Loucy (cell line): ENCODE results near the gene RASGEF1B.
A peak's percentile ranks its signal among the peaks of the same experiment; 100 is the strongest.

Source experiments
- H2AFZ ChIP-seq: fragments of 200-600 bp; sonication (generic); 2 replicates; pipeline ENCODE4 v1.6.0; 2016; ENCODE audit warnings: antibody characterized with exemption, mild to moderate bottlenecking, low read length, moderate library complexity
- H3F3A ChIP-seq: fragments of 200-600 bp; 2 replicates; pipeline ENCODE4 v1.6.0; 2016; ENCODE audit warnings: antibody characterized with exemption, low read depth, mild to moderate bottlenecking
- H3K27me3 ChIP-seq: fragments of 200-600 bp; sonication (generic); 2 replicates; pipeline ENCODE4 v1.6.1; 2014; ENCODE audit warnings: low read length, mild to moderate bottlenecking; ENCODE audit not compliant: insufficient read depth, poor library complexity, severe bottlenecking
- H3K36me3 ChIP-seq: fragments of 200-600 bp; sonication (generic); 2 replicates; pipeline ENCODE4 v1.6.1; 2016; ENCODE audit warnings: low read length; ENCODE audit not compliant: insufficient read depth
- H3K4me1 ChIP-seq: fragments of 200-600 bp; sonication (generic); 2 replicates; pipeline ENCODE4 v1.5.1; 2014; ENCODE audit warnings: low read length, mild to moderate bottlenecking; ENCODE audit not compliant: insufficient read depth, poor library complexity, severe bottlenecking
- H3K4me2 ChIP-seq: fragments of 200-600 bp; sonication (generic); 2 replicates; pipeline ENCODE4 v1.6.0; 2014; ENCODE audit warnings: antibody characterized with exemption, low read length, low read depth, mild to moderate bottlenecking; ENCODE audit not compliant: poor library complexity, severe bottlenecking
- H3K4me3 ChIP-seq: fragments of 200-600 bp; sonication (generic); 2 replicates; pipeline ENCODE4 v1.5.1; 2014; ENCODE audit warnings: low read length, mild to moderate bottlenecking, mixed read lengths; ENCODE audit not compliant: poor library complexity, severe bottlenecking
- H3K79me2 ChIP-seq: fragments of 200-600 bp; sonication (generic); 2 replicates; pipeline ENCODE4 v1.6.1; 2014; ENCODE audit warnings: low read length; ENCODE audit not compliant: insufficient read depth
- H3K9ac ChIP-seq: fragments of 200-600 bp; sonication (generic); 2 replicates; pipeline ENCODE4 v1.6.0; 2014; ENCODE audit warnings: mild to moderate bottlenecking, low read depth, low read length, moderate library complexity; ENCODE audit not compliant: poor library complexity, severe bottlenecking
- H3K9me2 ChIP-seq: fragments of 200-600 bp; sonication (generic); replicated peaks from 2 replicates; pipeline ENCODE4 v1.6.1; 2016; ENCODE audit warnings: low read depth, low read length, mixed read lengths
- H3K9me3 ChIP-seq: fragments of 200-600 bp; sonication (generic); 2 replicates; pipeline ENCODE4 v1.6.1; 2014; ENCODE audit warnings: mild to moderate bottlenecking, antibody characterized with exemption, low read length, low read depth; ENCODE audit not compliant: insufficient read depth
- H4K20me1 ChIP-seq: fragments of 200-600 bp; sonication (generic); 2 replicates; pipeline ENCODE4 v1.6.0; 2014; ENCODE audit warnings: antibody characterized with exemption, low read length, mild to moderate bottlenecking; ENCODE audit not compliant: insufficient read depth, poor library complexity, severe bottlenecking
- EZH2phosphoT487 ChIP-seq: fragments of 200-600 bp; IDR thresholded peaks from 2 replicates; pipeline ENCODE4 v1.6.1; 2018; ENCODE audit warnings: antibody characterized with exemption, mild to moderate bottlenecking, moderate library complexity, borderline replicate concordance
- TF ChIP-seq, protein P1 (sequence below): fragments of 200-600 bp; sonication (generic); conservative IDR thresholded peaks from 2 replicates; pipeline ENCODE4 v1.5.1; 2014; ENCODE audit warnings: mild to moderate bottlenecking, antibody characterized with exemption, low read length

RASGEF1B gene

DNA sequence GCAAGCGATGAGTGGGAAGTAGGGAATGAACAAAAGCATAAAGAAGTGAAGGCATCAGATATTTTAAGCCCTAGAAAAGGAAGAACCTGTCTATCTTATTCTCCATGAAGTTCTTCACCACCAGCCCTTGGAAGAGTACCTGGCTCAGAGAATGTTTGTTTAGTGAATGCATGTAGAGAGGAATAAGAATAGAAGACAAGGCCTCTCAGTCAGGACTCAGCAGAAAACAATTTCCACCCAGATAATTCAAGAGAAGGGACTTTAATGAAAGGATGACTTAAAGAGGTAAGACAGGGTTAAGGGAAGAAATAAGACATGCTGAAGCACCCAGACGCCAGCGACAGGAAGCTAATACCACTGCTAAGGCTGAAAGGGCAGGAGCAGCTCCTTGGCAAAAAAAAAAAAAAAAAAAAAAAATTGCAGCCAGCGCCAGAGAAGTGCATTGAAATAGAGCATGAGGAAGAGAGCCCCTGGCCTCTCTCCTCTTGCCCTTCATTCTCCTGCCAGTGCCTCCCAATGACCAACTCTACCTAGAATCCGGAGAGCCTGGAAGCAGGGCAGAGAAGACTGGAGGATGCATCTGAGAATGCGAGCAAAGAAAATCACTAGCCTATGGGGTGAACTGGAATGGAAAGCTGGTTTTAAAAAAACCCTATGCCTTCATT is 47.2 kb upstream of the RASGEF1B start:
- peak overlapping the region; percentile 39 for H3K4me2 ChIP-seq
- H4K20me1 ChIP-seq: no peaks in the 10 kb centered on the region
- peak overlapping the region; percentile 71 for H2AFZ ChIP-seq
- H3K4me1 ChIP-seq: peaks cover 28% of the 10 kb centered on the region
- no peaks in the 10 kb centered on the region for H3K36me3 ChIP-seq
- H3K79me2 ChIP-seq: no peaks in the 10 kb centered on the region
- H3K27me3 ChIP-seq: no peaks in the 10 kb centered on the region
- TF ChIP-seq EZH2phosphoT487: no peak
- TF ChIP-seq, protein P1, sequence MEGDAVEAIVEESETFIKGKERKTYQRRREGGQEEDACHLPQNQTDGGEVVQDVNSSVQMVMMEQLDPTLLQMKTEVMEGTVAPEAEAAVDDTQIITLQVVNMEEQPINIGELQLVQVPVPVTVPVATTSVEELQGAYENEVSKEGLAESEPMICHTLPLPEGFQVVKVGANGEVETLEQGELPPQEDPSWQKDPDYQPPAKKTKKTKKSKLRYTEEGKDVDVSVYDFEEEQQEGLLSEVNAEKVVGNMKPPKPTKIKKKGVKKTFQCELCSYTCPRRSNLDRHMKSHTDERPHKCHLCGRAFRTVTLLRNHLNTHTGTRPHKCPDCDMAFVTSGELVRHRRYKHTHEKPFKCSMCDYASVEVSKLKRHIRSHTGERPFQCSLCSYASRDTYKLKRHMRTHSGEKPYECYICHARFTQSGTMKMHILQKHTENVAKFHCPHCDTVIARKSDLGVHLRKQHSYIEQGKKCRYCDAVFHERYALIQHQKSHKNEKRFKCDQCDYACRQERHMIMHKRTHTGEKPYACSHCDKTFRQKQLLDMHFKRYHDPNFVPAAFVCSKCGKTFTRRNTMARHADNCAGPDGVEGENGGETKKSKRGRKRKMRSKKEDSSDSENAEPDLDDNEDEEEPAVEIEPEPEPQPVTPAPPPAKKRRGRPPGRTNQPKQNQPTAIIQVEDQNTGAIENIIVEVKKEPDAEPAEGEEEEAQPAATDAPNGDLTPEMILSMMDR: no peak
- H3K9me3 ChIP-seq: no peaks in the 10 kb centered on the region
- no peak overlapping the region for H3K9ac ChIP-seq
- no peak overlapping the region for H3K4me3 ChIP-seq
- H3F3A ChIP-seq: no peaks in the 10 kb centered on the region
- H3K9me2 ChIP-seq: no peaks in the 10 kb centered on the region

- no peaks in the 10 kb centered on the region for H4K20me1 ChIP-seq
- peaks cover 48% of the 10 kb centered on the region for H3K4me1 ChIP-seq
- H3K9me3 ChIP-seq: no peaks in the 10 kb centered on the region
- H3K36me3 ChIP-seq: no peaks in the 10 kb centered on the region
- H3K9me2 ChIP-seq: no peaks in the 10 kb centered on the region
- H3K79me2 ChIP-seq: no peaks in the 10 kb centered on the region
- H2AFZ ChIP-seq: no peak overlapping the region
- no peak overlapping the region for H3K4me3 ChIP-seq
- H3K4me2 ChIP-seq: no peak overlapping the region
- TF ChIP-seq, protein P1: no peak
- no peak for TF ChIP-seq EZH2phosphoT487
- no peaks in the 10 kb centered on the region for H3K27me3 ChIP-seq
- H3F3A ChIP-seq: no peaks in the 10 kb centered on the region
- no peak overlapping the region for H3K9ac ChIP-seq
Observed at GRCh38 chr4:81516241-81516640, 44.5 kb upstream of the RASGEF1B start.

- Histone ChIP-seq H2AFZ (no peak overlapping the region), H3K4me2 (peak overlapping the region; percentile 57), H3K9me3 (no peaks in the 10 kb centered on the region), H3K9me2 (no peaks in the 10 kb centered on the region), H3K27me3 (no peaks in the 10 kb centered on the region), H3K36me3 (no peaks in the 10 kb centered on the region), H3F3A (no peaks in the 10 kb centered on the region), H3K9ac (peak overlapping the region; percentile 33), H4K20me1 (no peaks in the 10 kb centered on the region), H3K79me2 (no peaks in the 10 kb centered on the region), H3K4me3 (peak overlapping the region; percentile 40), H3K4me1 (peaks cover 64% of the 10 kb centered on the region)
- TF ChIP-seq, protein P1: no peak
- TF ChIP-seq EZH2phosphoT487: no peak
Observed at GRCh38 chr4:81512757-81513501, 41.2 kb upstream of the RASGEF1B start.
